NCI-H2107 (cell line): ENCODE measurements around the gene DAPP1.

Experiments used
- DNase-seq: peaks from one replicate; lab custom pipeline; 2025; lab: John Stamatoyannopoulos, UW

DAPP1 gene

GRCh38 chr4:99917575-99917974, 100.9 kb downstream of the DAPP1 start:
- no peak for DNase-seq

- DNase-seq: no peak
Measured at GRCh38 chr4:99918656-99919055, 102.0 kb downstream of the DAPP1 start.
